MM.1S (cell line): ENCODE data around the gene AP2A2.

Source experiments
- DNase-seq: peaks from one replicate; pipeline ENCODE4 v3.0.0-alpha.2; 2015
- H2AFZ ChIP-seq: fragments of 300-600 bp; sonication (generic); 2 replicates; pipeline ENCODE4 v1.6.0; 2016; ENCODE audit warnings: antibody characterized with exemption, low read length
- H3F3A ChIP-seq: fragments of 300-600 bp; sonication (generic); 2 replicates; pipeline ENCODE4 v1.6.1; 2016; ENCODE audit warnings: mild to moderate bottlenecking, antibody characterized with exemption, low read length, moderate library complexity, mixed read lengths; ENCODE audit not compliant: insufficient read depth
- H3K27ac ChIP-seq: fragments of 300-600 bp; sonication (generic); 2 replicates; pipeline ENCODE4 v1.5.1; 2016; ENCODE audit warnings: mild to moderate bottlenecking, low read length
- H3K27me3 ChIP-seq: fragments of 300-600 bp; sonication (generic); replicated peaks from 2 replicates; pipeline ENCODE4 v1.6.0; 2016; ENCODE audit warnings: low read length; ENCODE audit not compliant: insufficient read depth
- H3K36me3 ChIP-seq: fragments of 300-600 bp; sonication (generic); replicated peaks from 2 replicates; pipeline ENCODE4 v1.6.1; 2016; ENCODE audit warnings: mild to moderate bottlenecking, low read length, mixed read lengths; ENCODE audit not compliant: insufficient read depth
- H3K4me1 ChIP-seq: fragments of 300-600 bp; sonication (generic); 2 replicates; pipeline ENCODE4 v1.6.1; 2016; ENCODE audit warnings: low read length, mixed read lengths
- H3K4me2 ChIP-seq: fragments of 300-600 bp; sonication (generic); 2 replicates; pipeline ENCODE4 v1.6.0; 2016; ENCODE audit warnings: low read depth, low read length
- H3K4me3 ChIP-seq: fragments of 300-600 bp; sonication (generic); 2 replicates; pipeline ENCODE4 v1.5.1; 2016; ENCODE audit warnings: low read length, mixed read lengths
- H3K79me2 ChIP-seq: fragments of 300-600 bp; sonication (generic); 2 replicates; pipeline ENCODE4 v1.6.1; 2016; ENCODE audit warnings: mixed run types, low read length, mixed read lengths
- H3K9ac ChIP-seq: fragments of 300-600 bp; sonication (generic); 2 replicates; pipeline ENCODE4 v1.6.1; 2016; ENCODE audit warnings: low read length, mixed read lengths
- H3K9me2 ChIP-seq: fragments of 300-600 bp; sonication (generic); replicated peaks from 2 replicates; pipeline ENCODE4 v1.6.1; 2016; ENCODE audit warnings: mild to moderate bottlenecking, low read length, mixed read lengths; ENCODE audit not compliant: insufficient read depth
- H3K9me3 ChIP-seq: fragments of 300-600 bp; sonication (generic); replicated peaks from 2 replicates; pipeline ENCODE4 v1.6.1; 2016; ENCODE audit warnings: mild to moderate bottlenecking, low read length, mixed read lengths; ENCODE audit not compliant: insufficient read depth
- H4K20me1 ChIP-seq: fragments of 300-600 bp; sonication (generic); 2 replicates; pipeline ENCODE4 v1.6.1; 2016; ENCODE audit warnings: mild to moderate bottlenecking, low read length, moderate library complexity, mixed read lengths; ENCODE audit not compliant: insufficient read depth
- EZH2 ChIP-seq: fragments of 300-600 bp; sonication (generic); optimal IDR thresholded peaks from 2 replicates; pipeline ENCODE3; 2017; ENCODE audit warnings: low read depth, mild to moderate bottlenecking, antibody characterized with exemption, low read length, mixed read lengths
- EZH2phosphoT487 ChIP-seq: fragments of 300-600 bp; sonication (generic); IDR thresholded peaks from 2 replicates; pipeline ENCODE4 v1.6.1; 2018; ENCODE audit warnings: antibody characterized with exemption, low read length
- TF ChIP-seq, protein P1 (sequence below): fragments of 300-600 bp; sonication (generic); IDR thresholded peaks from 2 replicates; pipeline ENCODE4 v1.5.1; 2016; ENCODE audit warnings: antibody characterized with exemption, low read length, mixed read lengths

AP2A2 gene

DNA sequence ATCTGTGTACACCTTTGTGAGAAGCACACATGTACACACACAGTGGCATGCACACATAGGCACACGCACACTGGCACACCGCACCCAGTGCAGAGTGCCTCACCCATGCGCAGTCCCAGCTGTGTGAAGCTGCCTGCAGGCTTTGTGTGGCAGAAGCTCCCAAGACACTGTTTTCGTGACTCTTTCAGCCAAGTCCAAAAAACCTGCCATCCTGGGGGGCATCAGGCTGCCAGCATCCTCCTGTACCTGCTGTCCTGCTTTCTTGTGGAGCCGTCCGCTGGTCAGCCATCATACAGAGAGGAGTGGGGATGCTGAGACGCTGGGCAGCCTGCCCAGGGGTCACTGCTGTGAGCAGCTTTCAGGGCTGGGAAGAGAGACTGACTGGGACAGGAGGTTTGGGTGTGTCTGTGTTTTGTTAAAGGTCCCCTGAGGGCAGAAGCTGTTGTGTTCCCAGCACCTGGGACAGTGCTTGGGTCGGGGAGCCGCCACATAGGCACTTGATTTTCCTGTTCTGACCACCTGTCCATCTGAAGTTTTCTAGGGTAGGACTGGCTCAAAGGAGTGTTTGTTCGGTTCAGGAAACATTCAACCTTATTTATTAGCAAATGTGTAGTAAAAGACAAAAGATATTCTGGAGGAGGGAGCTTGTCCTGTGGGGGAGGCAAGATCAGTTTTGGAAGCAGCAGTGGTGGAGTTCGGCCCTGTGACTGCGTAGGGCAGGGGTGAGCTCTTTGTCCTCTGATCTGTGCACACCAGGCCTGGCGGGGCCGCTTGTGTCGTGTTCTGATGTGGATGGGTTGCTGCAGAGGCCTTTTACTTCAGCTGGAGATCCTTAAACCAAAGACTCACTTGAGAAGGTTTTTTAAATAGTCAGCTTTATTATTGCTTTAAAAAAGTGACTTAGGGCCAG lies 29.7 kb downstream of the AP2A2 start:
- Histone ChIP-seq H3K4me3 (no peak overlapping the region), H3K79me2 (peaks cover 82% of the 10 kb centered on the region)

DNA sequence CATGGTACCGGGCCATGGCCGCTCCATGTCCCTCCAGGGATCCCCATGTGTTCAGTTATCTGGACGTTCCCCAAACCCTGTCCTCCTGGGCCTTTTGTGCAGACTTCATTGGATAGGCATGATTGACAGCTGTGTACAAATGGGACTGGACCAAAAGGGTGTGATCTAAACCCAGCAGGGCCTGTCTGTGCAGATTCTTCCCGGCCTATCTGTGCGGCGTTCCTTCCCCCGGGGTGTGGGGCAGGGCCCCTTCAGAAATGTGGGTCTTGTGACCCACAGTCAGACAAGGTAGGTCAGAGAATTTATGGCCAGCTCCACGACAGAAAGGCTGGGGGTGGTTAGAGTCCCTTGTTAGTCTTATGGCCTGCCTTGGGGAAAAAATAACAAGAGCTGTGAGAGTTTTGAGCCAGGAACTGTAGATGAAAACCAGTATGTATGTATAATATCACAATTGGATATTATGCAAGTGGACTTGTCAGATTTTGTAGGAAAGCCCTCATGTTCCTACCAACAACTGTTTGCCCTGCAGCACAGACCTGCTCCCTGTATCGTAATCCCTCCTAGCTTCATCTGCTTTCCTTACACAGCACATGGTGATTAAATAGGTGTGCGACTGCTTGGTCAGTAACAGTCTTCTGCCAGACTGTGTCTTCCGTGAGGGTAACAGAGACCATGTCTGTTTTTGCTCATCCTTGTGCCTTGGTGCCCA lies 31.7 kb downstream of the AP2A2 start:
- Histone ChIP-seq H3K9me2 (no peaks in the 10 kb centered on the region), H3K9me3 (no peaks in the 10 kb centered on the region), H3F3A (no peaks in the 10 kb centered on the region), H4K20me1 (peaks cover 7% of the 10 kb centered on the region; the same call in 1 of the 2 replicates), H3K9ac (no peak overlapping the region), H2AFZ (no peak overlapping the region), H3K27ac (no peak overlapping the region), H3K27me3 (no peaks in the 10 kb centered on the region), H3K4me1 (no peaks in the 10 kb centered on the region), H3K4me2 (no peak overlapping the region), H3K4me3 (no peak overlapping the region), H3K79me2 (peaks cover 70% of the 10 kb centered on the region), H3K36me3 (peaks cover 2% of the 10 kb centered on the region; the same call in 1 of the 2 replicates)
- no peak for DNase-seq
- TF ChIP-seq EZH2phosphoT487 (no peak), EZH2 (no peak)
- TF ChIP-seq, protein P1, sequence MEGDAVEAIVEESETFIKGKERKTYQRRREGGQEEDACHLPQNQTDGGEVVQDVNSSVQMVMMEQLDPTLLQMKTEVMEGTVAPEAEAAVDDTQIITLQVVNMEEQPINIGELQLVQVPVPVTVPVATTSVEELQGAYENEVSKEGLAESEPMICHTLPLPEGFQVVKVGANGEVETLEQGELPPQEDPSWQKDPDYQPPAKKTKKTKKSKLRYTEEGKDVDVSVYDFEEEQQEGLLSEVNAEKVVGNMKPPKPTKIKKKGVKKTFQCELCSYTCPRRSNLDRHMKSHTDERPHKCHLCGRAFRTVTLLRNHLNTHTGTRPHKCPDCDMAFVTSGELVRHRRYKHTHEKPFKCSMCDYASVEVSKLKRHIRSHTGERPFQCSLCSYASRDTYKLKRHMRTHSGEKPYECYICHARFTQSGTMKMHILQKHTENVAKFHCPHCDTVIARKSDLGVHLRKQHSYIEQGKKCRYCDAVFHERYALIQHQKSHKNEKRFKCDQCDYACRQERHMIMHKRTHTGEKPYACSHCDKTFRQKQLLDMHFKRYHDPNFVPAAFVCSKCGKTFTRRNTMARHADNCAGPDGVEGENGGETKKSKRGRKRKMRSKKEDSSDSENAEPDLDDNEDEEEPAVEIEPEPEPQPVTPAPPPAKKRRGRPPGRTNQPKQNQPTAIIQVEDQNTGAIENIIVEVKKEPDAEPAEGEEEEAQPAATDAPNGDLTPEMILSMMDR = no peak

More for the DNA sequence above, 29.7 kb downstream of the AP2A2 start:
- peaks cover 2% of the 10 kb centered on the region; the same call in 1 of the 2 replicates for H3K36me3 ChIP-seq
- H3K27ac ChIP-seq = no peak overlapping the region
- peaks cover 7% of the 10 kb centered on the region; the same call in 1 of the 2 replicates for H4K20me1 ChIP-seq
- H3F3A ChIP-seq = no peaks in the 10 kb centered on the region
- H2AFZ ChIP-seq = no peak overlapping the region
- no peak overlapping the region for H3K9ac ChIP-seq
- TF ChIP-seq, protein P1 = no peak
- TF ChIP-seq EZH2 = no peak
- no peak for TF ChIP-seq EZH2phosphoT487
- H3K4me1 ChIP-seq = no peaks in the 10 kb centered on the region
- H3K9me3 ChIP-seq = no peaks in the 10 kb centered on the region
- no peak for DNase-seq
- H3K27me3 ChIP-seq = no peaks in the 10 kb centered on the region
- no peaks in the 10 kb centered on the region for H3K9me2 ChIP-seq
- no peak overlapping the region for H3K4me2 ChIP-seq

DNA sequence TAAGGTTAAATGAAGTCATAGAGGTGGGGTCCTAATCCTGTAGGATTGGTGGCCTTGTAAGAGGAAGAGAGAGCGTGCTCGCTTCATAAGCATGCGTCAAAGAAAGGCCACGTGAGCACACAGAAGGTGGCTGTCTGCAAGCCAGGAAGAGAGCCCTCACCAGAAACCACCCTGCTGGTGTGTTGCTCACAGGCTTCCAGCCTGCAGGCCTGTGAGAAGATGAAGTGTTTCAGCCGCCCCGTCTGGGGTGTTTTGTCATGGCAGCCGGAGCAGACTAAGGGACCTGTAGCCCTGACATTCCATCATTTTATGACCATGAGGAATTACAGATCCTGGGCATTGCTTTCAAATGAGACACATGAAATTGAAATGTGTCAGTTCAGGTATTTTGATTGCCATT lies 32.4 kb downstream of the AP2A2 start:
- H3K9me2 ChIP-seq = no peaks in the 10 kb centered on the region
- H3K4me1 ChIP-seq = no peaks in the 10 kb centered on the region
- H3F3A ChIP-seq = no peaks in the 10 kb centered on the region
- H3K4me3 ChIP-seq = no peak overlapping the region
- no peak for DNase-seq
- no peak overlapping the region for H3K4me2 ChIP-seq
- H3K36me3 ChIP-seq = peaks cover 2% of the 10 kb centered on the region; the same call in 1 of the 2 replicates
- peaks cover 63% of the 10 kb centered on the region for H3K79me2 ChIP-seq
- H2AFZ ChIP-seq = no peak overlapping the region
- H3K9me3 ChIP-seq = no peaks in the 10 kb centered on the region
- peaks cover 7% of the 10 kb centered on the region; the same call in 1 of the 2 replicates for H4K20me1 ChIP-seq
- TF ChIP-seq EZH2 (no peak), EZH2phosphoT487 (no peak)
- TF ChIP-seq, protein P1 = no peak
- no peak overlapping the region for H3K27ac ChIP-seq
- H3K9ac ChIP-seq = no peak overlapping the region
- no peaks in the 10 kb centered on the region for H3K27me3 ChIP-seq
